Erythroblast (primary cell): Measurements from ENCODE around the gene HPN.

Experiments used
- GATA1 ChIP-seq: IDR thresholded peaks from 2 replicates; pipeline ENCODE4 v1.6.1; 2011; ENCODE audit warnings: low read depth, mild to moderate bottlenecking, control low read depth, low read length, moderate library complexity
- POLR2A ChIP-seq: IDR thresholded peaks from 2 replicates; pipeline ENCODE4 v1.6.1; 2011; ENCODE audit warnings: mild to moderate bottlenecking, low read length

DNA sequence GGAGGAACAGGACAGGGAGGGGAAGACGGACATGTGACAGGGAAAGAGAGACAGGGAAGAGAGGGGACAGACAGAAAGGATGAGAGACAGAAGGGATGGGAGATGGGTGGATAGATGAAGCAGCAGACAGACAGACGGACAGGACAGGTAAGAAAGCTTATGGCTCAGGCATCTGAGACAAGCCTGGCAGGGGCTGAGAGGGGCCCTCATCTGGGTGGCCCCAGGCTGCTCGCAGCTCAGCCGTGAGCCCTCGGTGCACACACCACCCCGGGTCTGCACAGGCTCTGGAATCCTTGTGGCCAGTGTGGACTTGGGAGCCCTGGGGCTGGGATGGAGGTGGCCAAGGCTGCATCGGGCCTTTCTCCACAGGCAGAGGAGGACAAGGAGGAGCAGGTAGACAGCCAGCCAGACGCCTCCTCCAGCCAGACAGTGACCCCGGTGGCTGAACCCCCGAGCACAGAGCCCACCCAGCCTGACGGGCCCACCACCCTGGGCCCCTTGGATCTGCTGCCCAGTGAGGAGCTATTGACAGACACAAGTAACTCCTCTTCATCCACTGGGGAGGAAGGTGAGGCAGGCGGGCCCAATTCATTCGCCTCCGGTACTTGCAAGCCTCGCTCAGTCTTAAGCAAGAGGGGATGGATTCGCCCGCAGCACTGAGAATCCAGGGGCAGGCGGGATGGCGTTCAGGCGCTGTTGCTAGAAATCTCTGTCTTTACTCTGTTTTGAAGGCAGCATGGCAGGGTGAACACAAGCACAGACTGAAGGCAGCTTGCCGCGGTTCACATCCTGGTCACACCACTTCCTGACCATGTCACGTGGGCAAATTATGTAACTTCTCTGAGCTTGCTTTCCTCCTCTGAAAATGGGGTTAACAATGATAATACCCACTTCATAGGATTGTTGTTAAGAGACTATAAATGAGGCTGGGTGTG is 27.4 kb upstream of the HPN start:
- TF ChIP-seq GATA1 (no peak), POLR2A (no peak)
